SK-N-SH treated with all-trans-retinoic acid at 6 μM for 48 hours (cell line): ENCODE measurements around the gene LMAN2.

ENCODE experiments used
- ATAC-seq: fragments of 200-7000 bp; cut with Tn5 transposase; 3 replicates; pipeline ENCODE4 v1.9.1; 2020; ENCODE audit warnings: mild to moderate bottlenecking, moderate library complexity
- ARNTL ChIP-seq: fragments of 450-650 bp; formaldehyde crosslinking; IDR thresholded peaks from 2 replicates; pipeline ENCODE4 v1.5.0; 2020; ENCODE audit warnings: low read depth, mild to moderate bottlenecking, moderate library complexity, borderline replicate concordance
- BACH2 ChIP-seq: fragments of 250-450 bp; sonication (Bioruptor Pico); IDR thresholded peaks from 2 replicates; pipeline ENCODE4 v1.9.0; 2021; ENCODE audit warnings: mild to moderate bottlenecking, borderline replicate concordance
- CSDC2 ChIP-seq: fragments of 250-450 bp; sonication (Bioruptor Pico); IDR thresholded peaks from 2 replicates; pipeline ENCODE4 v1.5.0; 2020; ENCODE audit warnings: mild to moderate bottlenecking, moderate library complexity
- ESRRG ChIP-seq: fragments of 250-450 bp; sonication (Bioruptor Pico); IDR thresholded peaks from 2 replicates; pipeline ENCODE4 v1.6.1; 2021; ENCODE audit warnings: mild to moderate bottlenecking
- GLIS3 ChIP-seq: fragments of 250-450 bp; sonication (Bioruptor Pico); IDR thresholded peaks from 2 replicates; pipeline ENCODE4 v1.5.0; 2020; ENCODE audit warnings: mild to moderate bottlenecking, moderate library complexity
- ISL1 ChIP-seq: fragments of 250-450 bp; sonication (Bioruptor Pico); IDR thresholded peaks from 2 replicates; pipeline ENCODE4 v2.1.2; 2022; ENCODE audit warnings: mild to moderate bottlenecking, moderate library complexity
- OSR1 ChIP-seq: fragments of 250-450 bp; sonication (Bioruptor Pico); IDR thresholded peaks from 2 replicates; pipeline ENCODE4 v1.8.0; 2022; ENCODE audit warnings: moderate library complexity, mild to moderate bottlenecking, inconsistent platforms
- PPARA ChIP-seq: fragments of 250-450 bp; sonication (Bioruptor Pico); IDR thresholded peaks from 2 replicates; pipeline ENCODE4 v1.5.0; 2020; ENCODE audit warnings: mild to moderate bottlenecking, borderline replicate concordance
- RARB ChIP-seq: fragments of 250-450 bp; sonication (Bioruptor Pico); IDR thresholded peaks from 2 replicates; pipeline ENCODE4 v1.8.0; 2021; ENCODE audit warnings: mild to moderate bottlenecking, moderate library complexity
- SNAI2 ChIP-seq: fragments of 250-450 bp; sonication (Bioruptor Pico); IDR thresholded peaks from 2 replicates; pipeline ENCODE4 v1.5.0; 2020; ENCODE audit warnings: mild to moderate bottlenecking, moderate library complexity
- TCF4 ChIP-seq: fragments of 250-450 bp; sonication (Bioruptor Pico); IDR thresholded peaks from 2 replicates; pipeline ENCODE4 v1.8.0; 2021; ENCODE audit warnings: mild to moderate bottlenecking, moderate library complexity, borderline replicate concordance
- TOX ChIP-seq: fragments of 250-450 bp; sonication (Bioruptor Pico); IDR thresholded peaks from 2 replicates; pipeline ENCODE4 v1.8.0; 2021; ENCODE audit warnings: mild to moderate bottlenecking, moderate library complexity, borderline replicate concordance
- ZC3H10 ChIP-seq: fragments of 250-450 bp; sonication (Bioruptor Pico); IDR thresholded peaks from 2 replicates; pipeline ENCODE4 v1.5.1; 2021; ENCODE audit warnings: mild to moderate bottlenecking, moderate library complexity
- ZFP3 ChIP-seq: fragments of 250-450 bp; sonication (Bioruptor Pico); IDR thresholded peaks from 2 replicates; pipeline ENCODE4 v1.5.0; 2020; ENCODE audit warnings: mild to moderate bottlenecking, moderate library complexity
- ZFP30 ChIP-seq: fragments of 450-650 bp; formaldehyde crosslinking; IDR thresholded peaks from 2 replicates; pipeline ENCODE4 v1.5.0; 2022; ENCODE audit warnings: mild to moderate bottlenecking, moderate library complexity
- ZNF565 ChIP-seq: fragments of 450-650 bp; formaldehyde crosslinking; conservative IDR thresholded peaks from 2 replicates; pipeline ENCODE4 v1.5.0; 2020; ENCODE audit warnings: low read depth, mild to moderate bottlenecking, moderate library complexity
- ZNF70 ChIP-seq: fragments of 450-650 bp; formaldehyde crosslinking; IDR thresholded peaks from 2 replicates; pipeline ENCODE4 v1.5.0; 2020; ENCODE audit warnings: mild to moderate bottlenecking, moderate library complexity
- ZNF8 ChIP-seq: fragments of 450-650 bp; formaldehyde crosslinking; IDR thresholded peaks from 2 replicates; pipeline ENCODE4 v1.5.0; 2020; ENCODE audit warnings: mild to moderate bottlenecking, moderate library complexity
- TF ChIP-seq, protein P1 (sequence below): fragments of 250-450 bp; sonication (Bioruptor Pico); IDR thresholded peaks from 2 replicates; pipeline ENCODE4 v1.5.1; 2021; ENCODE audit warnings: mild to moderate bottlenecking, moderate library complexity
- TF ChIP-seq, protein P2 (sequence below): fragments of 250-450 bp; sonication (Bioruptor Pico); IDR thresholded peaks from 2 replicates; pipeline ENCODE4 v1.5.1; 2020; ENCODE audit warnings: low read depth, mild to moderate bottlenecking, moderate library complexity
- TF ChIP-seq, protein P3 (sequence below): fragments of 250-450 bp; sonication (Bioruptor Pico); IDR thresholded peaks from 2 replicates; pipeline ENCODE4 v1.5.0; 2020; ENCODE audit warnings: mild to moderate bottlenecking, moderate library complexity

LMAN2 gene

DNA sequence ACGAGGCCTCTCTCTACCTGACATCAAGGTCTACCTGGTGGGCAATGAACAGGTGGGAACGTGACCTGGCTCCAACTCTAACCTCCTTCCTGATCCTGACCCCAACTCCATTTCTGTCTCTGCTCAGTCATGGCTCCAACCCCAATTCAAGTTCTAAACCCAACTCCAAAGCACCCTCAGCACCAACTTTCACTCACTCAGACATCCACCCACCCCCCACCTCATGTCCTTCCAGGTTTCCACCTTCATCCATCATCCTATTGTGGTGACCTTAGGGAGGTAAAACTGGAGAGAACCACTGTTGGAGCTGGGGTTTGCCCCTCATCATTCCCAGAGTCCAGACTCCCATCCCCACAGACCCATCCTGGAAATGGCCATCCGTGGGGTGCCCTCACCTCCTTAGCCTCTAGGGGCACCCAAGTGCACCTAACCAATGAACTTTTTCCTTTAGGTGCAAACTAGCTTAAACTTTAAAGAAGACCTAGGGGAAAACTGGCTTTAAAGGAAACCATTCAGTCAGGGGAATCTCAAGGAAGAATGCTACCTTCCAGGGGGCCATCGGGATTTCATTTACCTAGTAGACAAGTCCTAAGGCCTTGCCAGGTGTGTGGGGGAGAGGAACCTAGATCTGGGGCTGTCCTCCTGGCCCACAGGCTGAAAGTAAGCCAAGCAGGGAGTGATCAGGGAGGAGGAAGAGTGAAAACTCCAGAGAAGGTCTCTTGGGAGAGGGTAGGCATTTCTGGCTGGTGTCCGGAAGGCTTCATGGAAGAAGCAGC is 17.6 kb upstream of the LMAN2 start:
- ATAC-seq: 0 out of 3 replicates have a peak, but pooled peaks have one; percentile 13
- TF ChIP-seq ARNTL (CRISPR knock-in tag) (no peak), PPARA (CRISPR knock-in tag) (no peak), ISL1 (CRISPR knock-in tag) (no peak), GLIS3 (CRISPR knock-in tag) (no peak), SNAI2 (CRISPR knock-in tag) (no peak)

DNA sequence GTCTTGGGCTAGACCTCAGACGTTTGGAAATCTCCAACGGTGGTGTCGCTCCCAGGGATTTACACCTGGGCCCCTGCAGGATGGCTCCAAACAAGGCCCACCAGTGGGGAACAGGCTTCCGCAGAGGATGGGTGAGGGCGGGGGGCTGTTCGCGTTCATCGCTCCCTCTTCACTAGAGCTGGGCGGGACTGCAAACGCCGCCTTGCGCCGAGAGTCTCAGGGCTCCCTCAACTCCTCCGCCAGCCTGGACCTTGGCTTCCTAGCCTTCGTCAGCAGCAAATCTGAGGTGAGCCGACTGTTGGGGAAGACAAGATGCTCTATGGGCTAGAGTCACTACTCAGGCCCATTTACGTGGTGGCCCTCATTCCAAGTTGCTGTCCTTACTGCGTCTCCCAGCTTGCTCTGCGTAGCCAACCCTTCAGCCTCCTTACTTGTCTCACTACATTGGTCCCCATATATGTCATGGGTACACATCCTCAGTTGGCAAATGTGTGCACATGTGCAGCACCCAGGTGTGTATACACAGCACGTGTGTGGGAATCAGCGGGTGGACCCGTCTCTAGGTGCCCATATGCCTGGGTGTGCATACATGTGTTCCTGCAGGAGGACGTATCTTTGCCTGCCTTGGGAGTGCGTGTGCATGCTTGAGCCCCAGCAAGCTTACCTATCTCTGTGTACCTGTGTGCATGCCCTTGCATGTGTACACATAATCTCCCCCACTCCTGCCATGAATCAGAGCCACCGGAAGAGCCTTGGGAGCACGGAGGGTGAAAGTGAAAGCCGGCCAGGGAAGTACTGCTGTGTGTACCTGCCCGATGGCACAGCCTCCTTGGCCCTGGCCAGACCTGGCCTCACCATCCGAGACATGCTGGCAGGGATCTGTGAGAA is 16.8 kb upstream of the LMAN2 start:
- ATAC-seq: no peak
- TF ChIP-seq ZNF70 (CRISPR knock-in tag) (no peak), SNAI2 (CRISPR knock-in tag) (no peak), RARB (CRISPR knock-in tag) (no peak), ESRRG (CRISPR knock-in tag) (no peak), ZC3H10 (CRISPR knock-in tag) (no peak), ISL1 (CRISPR knock-in tag) (no peak), PPARA (CRISPR knock-in tag) (no peak), GLIS3 (CRISPR knock-in tag) (no peak), ZNF8 (CRISPR knock-in tag) (no peak), ZFP30 (CRISPR knock-in tag) (no peak), CSDC2 (CRISPR knock-in tag) (no peak), ZNF565 (no peak), ARNTL (CRISPR knock-in tag) (no peak), OSR1 (no peak), BACH2 (no peak), ZFP3 (CRISPR knock-in tag) (no peak)
- TF ChIP-seq, protein P1, sequence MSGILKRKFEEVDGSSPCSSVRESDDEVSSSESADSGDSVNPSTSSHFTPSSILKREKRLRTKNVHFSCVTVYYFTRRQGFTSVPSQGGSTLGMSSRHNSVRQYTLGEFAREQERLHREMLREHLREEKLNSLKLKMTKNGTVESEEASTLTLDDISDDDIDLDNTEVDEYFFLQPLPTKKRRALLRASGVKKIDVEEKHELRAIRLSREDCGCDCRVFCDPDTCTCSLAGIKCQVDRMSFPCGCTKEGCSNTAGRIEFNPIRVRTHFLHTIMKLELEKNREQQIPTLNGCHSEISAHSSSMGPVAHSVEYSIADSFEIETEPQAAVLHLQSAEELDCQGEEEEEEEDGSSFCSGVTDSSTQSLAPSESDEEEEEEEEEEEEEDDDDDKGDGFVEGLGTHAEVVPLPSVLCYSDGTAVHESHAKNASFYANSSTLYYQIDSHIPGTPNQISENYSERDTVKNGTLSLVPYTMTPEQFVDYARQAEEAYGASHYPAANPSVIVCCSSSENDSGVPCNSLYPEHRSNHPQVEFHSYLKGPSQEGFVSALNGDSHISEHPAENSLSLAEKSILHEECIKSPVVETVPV: no peak
- TF ChIP-seq, protein P2, sequence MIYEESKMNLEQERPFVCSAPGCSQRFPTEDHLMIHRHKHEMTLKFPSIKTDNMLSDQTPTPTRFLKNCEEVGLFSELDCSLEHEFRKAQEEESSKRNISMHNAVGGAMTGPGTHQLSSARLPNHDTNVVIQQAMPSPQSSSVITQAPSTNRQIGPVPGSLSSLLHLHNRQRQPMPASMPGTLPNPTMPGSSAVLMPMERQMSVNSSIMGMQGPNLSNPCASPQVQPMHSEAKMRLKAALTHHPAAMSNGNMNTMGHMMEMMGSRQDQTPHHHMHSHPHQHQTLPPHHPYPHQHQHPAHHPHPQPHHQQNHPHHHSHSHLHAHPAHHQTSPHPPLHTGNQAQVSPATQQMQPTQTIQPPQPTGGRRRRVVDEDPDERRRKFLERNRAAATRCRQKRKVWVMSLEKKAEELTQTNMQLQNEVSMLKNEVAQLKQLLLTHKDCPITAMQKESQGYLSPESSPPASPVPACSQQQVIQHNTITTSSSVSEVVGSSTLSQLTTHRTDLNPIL: no peak
- TF ChIP-seq, protein P3, sequence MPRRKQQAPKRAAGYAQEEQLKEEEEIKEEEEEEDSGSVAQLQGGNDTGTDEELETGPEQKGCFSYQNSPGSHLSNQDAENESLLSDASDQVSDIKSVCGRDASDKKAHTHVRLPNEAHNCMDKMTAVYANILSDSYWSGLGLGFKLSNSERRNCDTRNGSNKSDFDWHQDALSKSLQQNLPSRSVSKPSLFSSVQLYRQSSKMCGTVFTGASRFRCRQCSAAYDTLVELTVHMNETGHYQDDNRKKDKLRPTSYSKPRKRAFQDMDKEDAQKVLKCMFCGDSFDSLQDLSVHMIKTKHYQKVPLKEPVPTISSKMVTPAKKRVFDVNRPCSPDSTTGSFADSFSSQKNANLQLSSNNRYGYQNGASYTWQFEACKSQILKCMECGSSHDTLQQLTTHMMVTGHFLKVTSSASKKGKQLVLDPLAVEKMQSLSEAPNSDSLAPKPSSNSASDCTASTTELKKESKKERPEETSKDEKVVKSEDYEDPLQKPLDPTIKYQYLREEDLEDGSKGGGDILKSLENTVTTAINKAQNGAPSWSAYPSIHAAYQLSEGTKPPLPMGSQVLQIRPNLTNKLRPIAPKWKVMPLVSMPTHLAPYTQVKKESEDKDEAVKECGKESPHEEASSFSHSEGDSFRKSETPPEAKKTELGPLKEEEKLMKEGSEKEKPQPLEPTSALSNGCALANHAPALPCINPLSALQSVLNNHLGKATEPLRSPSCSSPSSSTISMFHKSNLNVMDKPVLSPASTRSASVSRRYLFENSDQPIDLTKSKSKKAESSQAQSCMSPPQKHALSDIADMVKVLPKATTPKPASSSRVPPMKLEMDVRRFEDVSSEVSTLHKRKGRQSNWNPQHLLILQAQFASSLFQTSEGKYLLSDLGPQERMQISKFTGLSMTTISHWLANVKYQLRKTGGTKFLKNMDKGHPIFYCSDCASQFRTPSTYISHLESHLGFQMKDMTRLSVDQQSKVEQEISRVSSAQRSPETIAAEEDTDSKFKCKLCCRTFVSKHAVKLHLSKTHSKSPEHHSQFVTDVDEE: no peak

DNA sequence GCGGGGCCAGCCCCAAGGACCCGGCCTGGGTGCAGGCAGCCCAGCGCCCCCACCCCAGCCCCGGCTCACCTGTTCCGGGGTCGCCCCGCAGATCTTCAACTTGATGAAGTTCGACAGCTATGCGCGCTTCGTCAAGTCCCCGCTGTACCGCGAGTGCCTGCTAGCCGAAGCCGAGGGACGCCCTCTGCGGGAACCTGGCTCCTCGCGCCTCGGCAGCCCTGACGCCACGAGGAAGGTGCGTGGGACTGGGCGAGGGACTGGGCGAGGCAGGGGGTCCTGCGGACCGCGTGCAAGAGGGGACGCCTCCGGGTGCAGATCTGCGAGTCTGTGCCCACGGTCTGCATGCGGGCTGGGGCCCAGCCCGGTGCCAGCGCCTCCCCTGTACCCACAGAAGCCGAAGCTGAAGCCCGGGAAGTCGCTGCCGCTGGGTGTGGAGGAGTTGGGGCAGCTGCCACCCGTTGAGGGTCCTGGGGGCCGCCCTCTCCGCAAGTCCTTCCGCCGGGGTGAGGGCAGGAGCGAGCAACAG is 15.9 kb upstream of the LMAN2 start:
- no peak for TF ChIP-seq ISL1 (CRISPR knock-in tag)
- ATAC-seq: peak; percentile 9; the same call in 1 of the 3 replicates

DNA sequence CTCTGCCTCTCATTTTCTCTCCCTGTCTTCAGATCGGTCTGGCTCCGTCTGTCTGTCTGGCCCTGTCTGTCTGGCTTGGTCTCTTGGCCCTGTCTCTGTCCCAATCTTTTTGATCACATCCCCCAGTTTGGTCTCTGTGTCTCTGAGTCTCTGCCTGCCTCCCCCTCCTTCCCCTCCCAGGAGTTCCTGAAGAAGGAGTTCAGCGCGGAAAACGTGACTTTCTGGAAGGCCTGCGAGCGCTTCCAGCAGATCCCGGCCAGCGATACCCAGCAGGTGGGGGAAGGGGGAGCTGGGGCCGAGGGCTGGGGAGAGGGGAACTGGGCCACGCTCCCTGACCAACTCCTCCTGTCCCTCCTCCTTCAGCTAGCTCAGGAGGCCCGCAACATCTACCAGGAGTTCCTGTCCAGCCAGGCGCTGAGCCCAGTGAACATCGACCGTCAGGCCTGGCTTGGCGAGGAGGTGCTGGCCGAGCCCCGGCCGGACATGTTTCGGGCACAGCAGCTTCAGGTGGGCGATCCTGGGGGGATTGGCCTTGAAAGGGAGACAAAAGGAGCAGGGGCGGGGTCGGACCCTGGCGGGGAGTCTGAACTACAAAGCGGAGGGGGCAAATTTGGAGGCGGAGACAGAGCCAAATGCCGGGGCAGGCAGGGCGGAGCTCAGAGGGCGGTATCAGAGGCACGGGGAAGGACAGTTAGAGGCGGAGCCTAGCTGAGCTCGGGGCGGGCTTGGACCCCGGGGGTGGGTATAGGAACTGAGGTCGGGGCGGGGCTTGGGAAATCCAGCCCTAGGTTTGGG is 15.3 kb upstream of the LMAN2 start:
- peak; percentile 92 for ATAC-seq
- TF ChIP-seq PPARA (CRISPR knock-in tag) (no peak), ZNF8 (CRISPR knock-in tag) (no peak), ZNF70 (CRISPR knock-in tag) (no peak), GLIS3 (CRISPR knock-in tag) (no peak), BACH2 (no peak), TOX (no peak), ISL1 (CRISPR knock-in tag) (no peak), ZFP3 (CRISPR knock-in tag) (no peak), RARB (CRISPR knock-in tag) (no peak), TCF4 (CRISPR knock-in tag) (no peak)
- TF ChIP-seq, protein P1: no peak
- TF ChIP-seq, protein P3: no peak
